Mammary epithelial cell (primary cell): Measurements from ENCODE around the gene OTUD5.

ENCODE experiments used
- EZH2 ChIP-seq: IDR thresholded peaks from 2 replicates; pipeline ENCODE4 v1.6.1; 2012; ENCODE audit warnings: low read length, inconsistent platforms, borderline replicate concordance
- TF ChIP-seq, protein P1 (sequence below), 2 donors: IDR thresholded peaks in 1 of 2; conservative IDR thresholded peaks in 1 of 2; 2 replicates each; pipeline ENCODE4 v1.5.1; 2011 to 2012; ENCODE audit warnings: inconsistent platforms in 2 of 2, low read length in 2 of 2, mild to moderate bottlenecking in 2 of 2, control low read depth in 1 of 2, low read depth in 1 of 2; ENCODE audit not compliant: insufficient read depth in 1 of 2; ENCODE audit errors: extremely low read depth in 1 of 2

DNA sequence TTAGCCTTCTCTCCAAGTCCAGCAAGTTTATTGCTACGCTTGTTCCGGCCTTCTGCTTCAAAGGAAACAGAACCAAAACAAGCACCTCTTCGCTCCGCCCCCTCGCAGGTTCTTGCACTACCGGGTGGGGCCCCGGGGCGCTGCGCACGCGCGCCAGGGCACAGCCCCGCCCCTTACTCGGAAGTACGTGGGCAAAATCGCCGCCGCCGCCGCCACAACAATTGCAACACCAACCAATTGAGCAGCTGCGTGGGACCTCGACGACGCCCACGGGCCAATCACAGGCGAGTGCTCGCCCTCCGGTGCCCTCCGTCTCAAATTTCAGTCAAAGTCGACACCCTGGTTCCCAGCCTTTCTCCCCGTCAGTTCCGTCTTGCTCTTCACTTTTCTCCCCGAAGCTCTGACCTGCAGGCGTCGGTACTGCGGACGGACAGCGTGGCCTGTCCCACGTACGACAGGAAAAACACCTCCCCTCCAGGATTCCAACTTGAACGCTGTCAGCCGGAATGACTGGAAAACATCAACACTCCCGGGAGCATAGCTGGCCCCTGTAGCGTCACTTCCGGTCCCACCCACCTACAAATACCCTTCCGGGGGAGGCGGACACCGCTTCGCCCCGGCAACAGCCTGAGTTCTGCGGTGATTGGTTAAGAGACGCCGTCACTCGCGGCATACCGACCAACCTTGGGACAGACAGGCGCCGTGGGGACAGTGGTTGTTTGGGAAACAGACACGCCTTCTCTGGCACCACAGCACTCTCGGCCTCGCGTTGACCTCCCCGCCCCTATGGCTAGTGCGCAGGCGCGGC lies 624 bp upstream of the OTUD5 start:
- TF ChIP-seq, protein P1, sequence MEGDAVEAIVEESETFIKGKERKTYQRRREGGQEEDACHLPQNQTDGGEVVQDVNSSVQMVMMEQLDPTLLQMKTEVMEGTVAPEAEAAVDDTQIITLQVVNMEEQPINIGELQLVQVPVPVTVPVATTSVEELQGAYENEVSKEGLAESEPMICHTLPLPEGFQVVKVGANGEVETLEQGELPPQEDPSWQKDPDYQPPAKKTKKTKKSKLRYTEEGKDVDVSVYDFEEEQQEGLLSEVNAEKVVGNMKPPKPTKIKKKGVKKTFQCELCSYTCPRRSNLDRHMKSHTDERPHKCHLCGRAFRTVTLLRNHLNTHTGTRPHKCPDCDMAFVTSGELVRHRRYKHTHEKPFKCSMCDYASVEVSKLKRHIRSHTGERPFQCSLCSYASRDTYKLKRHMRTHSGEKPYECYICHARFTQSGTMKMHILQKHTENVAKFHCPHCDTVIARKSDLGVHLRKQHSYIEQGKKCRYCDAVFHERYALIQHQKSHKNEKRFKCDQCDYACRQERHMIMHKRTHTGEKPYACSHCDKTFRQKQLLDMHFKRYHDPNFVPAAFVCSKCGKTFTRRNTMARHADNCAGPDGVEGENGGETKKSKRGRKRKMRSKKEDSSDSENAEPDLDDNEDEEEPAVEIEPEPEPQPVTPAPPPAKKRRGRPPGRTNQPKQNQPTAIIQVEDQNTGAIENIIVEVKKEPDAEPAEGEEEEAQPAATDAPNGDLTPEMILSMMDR (conservative IDR thresholded peaks at IDR 0.05 in 1 of 2, IDR thresholded peaks at IDR 0.05 in 1 of 2; ENCODE audit: extremely low read depth in 1 of 2, insufficient read depth in 1 of 2, low read depth in 1 of 2, low read length in 2 of 2), result no peak
- no peak for TF ChIP-seq EZH2
